ENCODE results near the gene RBMS1. TPM values are rescaled to one million over a fixed set of nuclear protein-coding genes. Genes with fewer than 3 reads are reported as not detected.
A peak's percentile ranks its signal among the peaks of the same experiment; 100 is the strongest.
"Not testable (repeated sequence)": the region's sequence is repeated elsewhere in the genome, so short reads cannot be mapped to it uniquely, and the experiment has no call there.

The RBMS1 gene
- total RNA-seq, 1 donor from 2014 or later: 92.6 TPM

GRCh38 chr2:160469621-160470204, 23.9 kb downstream of the RBMS1 start:
- DNase-seq: no peak

- DNase-seq: no peak
These were observed 24.4 kb downstream of the RBMS1 start for GRCh38 chr2:160469164-160469563.

- no peak for DNase-seq
These were observed 26.5 kb downstream of the RBMS1 start for GRCh38 chr2:160467086-160467485.

GRCh38 chr2:160465406-160465805, 28.2 kb downstream of the RBMS1 start:
- no peak for DNase-seq

GRCh38 chr2:160465002-160465401, 28.6 kb downstream of the RBMS1 start:
- no peak for DNase-seq

- DNase-seq: no peak
These were observed 29.6 kb downstream of the RBMS1 start for GRCh38 chr2:160464017-160464416.

- no peak for DNase-seq
These were observed 30.4 kb downstream of the RBMS1 start for GRCh38 chr2:160463245-160463644.

- DNase-seq: no peak
These were observed 33.3 kb downstream of the RBMS1 start for GRCh38 chr2:160460333-160460731.

- DNase-seq: no peak
These were observed 33.9 kb downstream of the RBMS1 start for GRCh38 chr2:160459538-160460332.

- DNase-seq: no peak
These were observed 34.7 kb downstream of the RBMS1 start for GRCh38 chr2:160458718-160459453.

- DNase-seq: no peak
These were observed 36.0 kb downstream of the RBMS1 start for GRCh38 chr2:160457588-160457987.

- DNase-seq: no peak
These were observed 39.4 kb downstream of the RBMS1 start for GRCh38 chr2:160454070-160454797.

- no peak for DNase-seq
These were observed 40.3 kb downstream of the RBMS1 start for GRCh38 chr2:160453111-160453820.

GRCh38 chr2:160450486-160450885, 43.1 kb downstream of the RBMS1 start:
- no peak for DNase-seq

- DNase-seq: not testable (repeated sequence)
These were observed 44.8 kb downstream of the RBMS1 start for GRCh38 chr2:160448821-160449220.

GRCh38 chr2:160445673-160446072, 47.9 kb downstream of the RBMS1 start:
- DNase-seq: no peak

- DNase-seq: no peak
These were observed 51.0 kb downstream of the RBMS1 start for GRCh38 chr2:160442603-160443002.

- DNase-seq: peak; percentile 61
These were observed 52.7 kb downstream of the RBMS1 start for GRCh38 chr2:160440888-160441287.

GRCh38 chr2:160439038-160439437, 54.6 kb downstream of the RBMS1 start:
- DNase-seq: not testable (repeated sequence)

- no peak for DNase-seq
These were observed 56.3 kb downstream of the RBMS1 start for GRCh38 chr2:160437273-160437672.

- DNase-seq: no peak
These were observed 59.2 kb downstream of the RBMS1 start for GRCh38 chr2:160434254-160434948.
